GM23338 (cell line): ENCODE measurements around the gene ZGPAT.

Experiments
- CTCF ChIP-seq, 2 experiments: fragments of 200-600 bp in 1 of 2; sonication (generic) in 1 of 2; conservative IDR thresholded peaks; 2 replicates each; pipeline versions ENCODE4 v1.5.1 to v1.6.1; 2016 to 2017; ENCODE audit warnings: antibody characterized with exemption in 2 of 2, low read depth in 2 of 2, mild to moderate bottlenecking in 2 of 2, moderate library complexity in 1 of 2
- ETS1 ChIP-seq: IDR thresholded peaks from 2 replicates; pipeline ENCODE4 v1.6.1; 2016; ENCODE audit warnings: antibody characterized with exemption
- EZH2 ChIP-seq: fragments of 200-600 bp; sonication (generic); IDR thresholded peaks from one replicate; pipeline ENCODE4 v1.8.0; 2017; ENCODE audit warnings: antibody characterized with exemption, mild to moderate bottlenecking, low read depth; ENCODE audit not compliant: unreplicated experiment
- JUNB ChIP-seq: IDR thresholded peaks from one replicate; pipeline ENCODE4 v1.6.1; 2016; ENCODE audit warnings: antibody characterized with exemption; ENCODE audit not compliant: unreplicated experiment
- POLR2AphosphoS5 ChIP-seq: IDR thresholded peaks from 2 replicates; pipeline ENCODE4 v1.6.1; 2016; ENCODE audit warnings: antibody characterized with exemption, low read depth
- REST ChIP-seq: IDR thresholded peaks from one replicate; pipeline ENCODE4 v1.6.1; 2018; ENCODE audit warnings: antibody characterized with exemption; ENCODE audit not compliant: unreplicated experiment
- ZNF331 ChIP-seq: fragments of 250-450 bp; sonication (Bioruptor Pico); IDR thresholded peaks from 2 replicates; pipeline ENCODE4 v1.5.0; 2020; ENCODE audit warnings: low read depth, mild to moderate bottlenecking, moderate library complexity

- TF ChIP-seq CTCF (conservative IDR thresholded peaks at IDR 0.05; ENCODE audit: low read depth in 2 of 2) (no peak), ZNF331 (CRISPR knock-in tag) (no peak), EZH2 (no peak), POLR2AphosphoS5 (no peak), REST (no peak), JUNB (no peak), ETS1 (no peak)
Observed at GRCh38 chr20:63738687-63739129, 30.9 kb downstream of the ZGPAT start.
